HepG2 (cell line): ENCODE measurements around the gene RBBP6. TPM values are rescaled to one million over a fixed set of nuclear protein-coding genes. Genes with fewer than 3 reads are reported as not detected.
A peak's percentile ranks its signal among the peaks of the same experiment; 100 is the strongest.

Experiments
- HHEX ChIP-seq: IDR thresholded peaks from 2 replicates; pipeline ENCODE4 v1.6.1; 2016; ENCODE audit warnings: control low read depth
- IRF2 ChIP-seq: IDR thresholded peaks from 2 replicates; pipeline ENCODE4 v1.6.1; 2018; ENCODE audit warnings: missing genetic modification reagents, missing compliant biosample characterization
- MYNN ChIP-seq: sonication (generic); formaldehyde crosslinking; IDR thresholded peaks from 2 replicates; pipeline ENCODE4 v1.4.0; 2020; ENCODE audit warnings: mild to moderate bottlenecking, low read depth, missing genetic modification reagents
- NFE2 ChIP-seq: sonication (generic); formaldehyde crosslinking; IDR thresholded peaks from 2 replicates; pipeline ENCODE4 v1.4.0; 2020; ENCODE audit warnings: missing genetic modification reagents
- PHB2 ChIP-seq: fragments of 450-650 bp; IDR thresholded peaks from 2 replicates; pipeline ENCODE4 v1.6.1; 2018; ENCODE audit not compliant: partially characterized antibody
- PRDM15 ChIP-seq: sonication (generic); formaldehyde crosslinking; IDR thresholded peaks from 2 replicates; pipeline ENCODE4 v1.4.0; 2020; ENCODE audit warnings: missing genetic modification reagents
- SALL2 ChIP-seq: sonication (generic); formaldehyde crosslinking; IDR thresholded peaks from 2 replicates; pipeline ENCODE4 v1.8.1; 2023; ENCODE audit warnings: mild to moderate bottlenecking, missing genetic modification reagents, inconsistent platforms
- SATB2 ChIP-seq: sonication (generic); formaldehyde crosslinking; IDR thresholded peaks from 2 replicates; pipeline ENCODE4 v1.5.0; 2020; ENCODE audit warnings: missing genetic modification reagents
- ZBTB46 ChIP-seq: sonication (generic); formaldehyde crosslinking; IDR thresholded peaks from 2 replicates; pipeline ENCODE4 v1.4.0; 2020; ENCODE audit warnings: mild to moderate bottlenecking, missing genetic modification reagents, borderline replicate concordance
- ZNF124 ChIP-seq: sonication (generic); formaldehyde crosslinking; IDR thresholded peaks from 2 replicates; pipeline ENCODE4 v1.4.0; 2020; ENCODE audit warnings: missing genetic modification reagents
- ZNF572 ChIP-seq: sonication (generic); formaldehyde crosslinking; IDR thresholded peaks from 2 replicates; pipeline ENCODE4 v1.5.1; 2020; ENCODE audit warnings: mild to moderate bottlenecking, missing genetic modification reagents
- ZNF597 ChIP-seq: sonication (generic); formaldehyde crosslinking; IDR thresholded peaks from 2 replicates; pipeline ENCODE4 v1.5.0; 2020; ENCODE audit warnings: missing genetic modification reagents
- ZNF775 ChIP-seq: sonication (generic); formaldehyde crosslinking; IDR thresholded peaks from 2 replicates; pipeline ENCODE4 v1.4.0; 2020; ENCODE audit warnings: missing genetic modification reagents, mild to moderate bottlenecking, moderate library complexity, borderline replicate concordance
- polyA plus RNA-seq, 8 experiments: library from polyadenylated mRNA; depleted of rRNA in 3 of 8; stranded (reverse) in 7 of 8; unstranded in 1 of 8; fragments of >200 nt; fragmentation: Illumina TruSeq in 4 of 8; extraction: Trizol in 4 of 8; gene quantifications; 2 replicates each; pipeline versions ENCODE4 v1.2.1 to v1.2.3, GENCODE V29; 2011 to 2016; ENCODE audit warnings: low read depth in 4 of 8, missing spikeins in 1 of 8, mixed read lengths in 1 of 8; ENCODE audit not compliant: insufficient read depth in 1 of 8
- total RNA-seq, 5 experiments: library from RNA; depleted of rRNA; stranded (reverse); fragments of >200 nt; fragmentation: Illumina TruSeq; extraction: Trizol; gene quantifications; 2 replicates each; pipeline ENCODE4 v1.2.3, GENCODE V29; 2016; ENCODE audit warnings: low read depth in 1 of 5
- TF ChIP-seq, protein P1 (sequence below): sonication (generic); formaldehyde crosslinking; IDR thresholded peaks from 2 replicates; pipeline ENCODE4 v1.4.0; 2020; ENCODE audit warnings: mild to moderate bottlenecking, missing genetic modification reagents
- TF ChIP-seq, protein P2 (sequence below): sonication (generic); formaldehyde crosslinking; IDR thresholded peaks from 2 replicates; pipeline ENCODE4 v1.8.1; 2023; ENCODE audit warnings: missing genetic modification reagents, mild to moderate bottlenecking, borderline replicate concordance
- TF ChIP-seq, protein P3 (sequence below): sonication (generic); formaldehyde crosslinking; IDR thresholded peaks from 2 replicates; pipeline ENCODE4 v1.4.0; 2020; ENCODE audit warnings: mild to moderate bottlenecking, low read depth, missing genetic modification reagents
- TF ChIP-seq, protein P4 (sequence below): sonication (generic); formaldehyde crosslinking; IDR thresholded peaks from 2 replicates; pipeline ENCODE4 v1.5.1; 2020; ENCODE audit warnings: mild to moderate bottlenecking, missing genetic modification reagents, moderate library complexity
- TF ChIP-seq, protein P5 (sequence below): sonication (generic); formaldehyde crosslinking; IDR thresholded peaks from 2 replicates; pipeline ENCODE4 v1.8.0; 2022; ENCODE audit warnings: mild to moderate bottlenecking, missing genetic modification reagents, moderate library complexity

RBBP6 gene
- total and polyA plus RNA-seq, 2 of the 13 experiments (the other 11 are each of a cell fraction or from before 2014, with no cell fraction given) = 37.1 to 70.9 TPM

- TF ChIP-seq NFE2 (CRISPR knock-in tag) (no peak), ZBTB46 (CRISPR knock-in tag) (no peak; the same call in 1 of the 2 replicates), ZNF597 (CRISPR knock-in tag) (no peak), ZNF775 (no peak), ZNF572 (no peak), SATB2 (CRISPR knock-in tag) (peak; percentile 43; the same call in 1 of the 2 replicates), PRDM15 (CRISPR knock-in tag) (0 out of 2 replicates have a peak, but pooled peaks have one; percentile 31), HHEX (CRISPR knock-in tag) (no peak; the same call in 1 of the 2 replicates), SALL2 (CRISPR knock-in tag) (no peak), MYNN (CRISPR knock-in tag) (peak; percentile 94), ZNF124 (peak; percentile 95), IRF2 (CRISPR knock-in tag) (peak; percentile 50; the same call in 1 of the 2 replicates), PHB2 (no peak)
- TF ChIP-seq, protein P1, sequence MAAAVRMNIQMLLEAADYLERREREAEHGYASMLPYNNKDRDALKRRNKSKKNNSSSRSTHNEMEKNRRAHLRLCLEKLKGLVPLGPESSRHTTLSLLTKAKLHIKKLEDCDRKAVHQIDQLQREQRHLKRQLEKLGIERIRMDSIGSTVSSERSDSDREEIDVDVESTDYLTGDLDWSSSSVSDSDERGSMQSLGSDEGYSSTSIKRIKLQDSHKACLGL (CRISPR knock-in tag) = peak; percentile 86
- TF ChIP-seq, protein P2, sequence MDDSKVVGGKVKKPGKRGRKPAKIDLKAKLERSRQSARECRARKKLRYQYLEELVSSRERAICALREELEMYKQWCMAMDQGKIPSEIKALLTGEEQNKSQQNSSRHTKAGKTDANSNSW = peak; percentile 71; the same call in 1 of the 2 replicates
- TF ChIP-seq, protein P3, sequence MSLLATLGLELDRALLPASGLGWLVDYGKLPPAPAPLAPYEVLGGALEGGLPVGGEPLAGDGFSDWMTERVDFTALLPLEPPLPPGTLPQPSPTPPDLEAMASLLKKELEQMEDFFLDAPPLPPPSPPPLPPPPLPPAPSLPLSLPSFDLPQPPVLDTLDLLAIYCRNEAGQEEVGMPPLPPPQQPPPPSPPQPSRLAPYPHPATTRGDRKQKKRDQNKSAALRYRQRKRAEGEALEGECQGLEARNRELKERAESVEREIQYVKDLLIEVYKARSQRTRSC (CRISPR knock-in tag) = 0 out of 2 replicates have a peak, but pooled peaks have one; percentile 15
- TF ChIP-seq, protein P4, sequence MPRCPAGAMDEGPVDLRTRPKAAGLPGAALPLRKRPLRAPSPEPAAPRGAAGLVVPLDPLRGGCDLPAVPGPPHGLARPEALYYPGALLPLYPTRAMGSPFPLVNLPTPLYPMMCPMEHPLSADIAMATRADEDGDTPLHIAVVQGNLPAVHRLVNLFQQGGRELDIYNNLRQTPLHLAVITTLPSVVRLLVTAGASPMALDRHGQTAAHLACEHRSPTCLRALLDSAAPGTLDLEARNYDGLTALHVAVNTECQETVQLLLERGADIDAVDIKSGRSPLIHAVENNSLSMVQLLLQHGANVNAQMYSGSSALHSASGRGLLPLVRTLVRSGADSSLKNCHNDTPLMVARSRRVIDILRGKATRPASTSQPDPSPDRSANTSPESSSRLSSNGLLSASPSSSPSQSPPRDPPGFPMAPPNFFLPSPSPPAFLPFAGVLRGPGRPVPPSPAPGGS (CRISPR knock-in tag) = peak; percentile 95
- TF ChIP-seq, protein P5, sequence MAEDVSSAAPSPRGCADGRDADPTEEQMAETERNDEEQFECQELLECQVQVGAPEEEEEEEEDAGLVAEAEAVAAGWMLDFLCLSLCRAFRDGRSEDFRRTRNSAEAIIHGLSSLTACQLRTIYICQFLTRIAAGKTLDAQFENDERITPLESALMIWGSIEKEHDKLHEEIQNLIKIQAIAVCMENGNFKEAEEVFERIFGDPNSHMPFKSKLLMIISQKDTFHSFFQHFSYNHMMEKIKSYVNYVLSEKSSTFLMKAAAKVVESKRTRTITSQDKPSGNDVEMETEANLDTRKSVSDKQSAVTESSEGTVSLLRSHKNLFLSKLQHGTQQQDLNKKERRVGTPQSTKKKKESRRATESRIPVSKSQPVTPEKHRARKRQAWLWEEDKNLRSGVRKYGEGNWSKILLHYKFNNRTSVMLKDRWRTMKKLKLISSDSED (CRISPR knock-in tag) = peak; percentile 9
These were observed at the start of gene RBBP6 (continued) for GRCh38 chr16:24539295-24539849.
